ENCODE data around the gene COG5. TPM values are rescaled to one million over a fixed set of nuclear protein-coding genes. Genes with fewer than 3 reads are reported as not detected.

The COG5 gene
- total and polyA plus RNA-seq, 4 donors = 4.1 to 27.1 (median 8.4) TPM

DNA sequence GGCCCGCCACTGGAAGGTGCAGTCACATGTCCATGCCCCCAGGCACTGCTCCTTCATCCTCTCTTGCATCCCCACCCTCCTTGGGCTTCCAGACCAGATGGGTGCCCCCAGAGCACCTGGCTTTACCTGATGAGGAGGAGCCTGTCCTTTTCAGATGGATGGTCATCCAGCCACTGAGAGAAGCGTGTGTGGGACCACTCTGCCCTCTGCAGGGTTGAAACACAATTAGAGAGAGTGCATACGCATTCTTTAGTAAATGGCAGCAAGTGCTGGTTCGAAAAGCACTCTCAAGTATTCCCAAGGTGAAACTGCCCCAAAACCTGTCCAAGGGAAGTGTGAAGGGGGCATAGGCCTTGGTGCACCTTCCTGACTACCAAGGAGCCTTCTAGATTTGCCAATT is 353.3 kb downstream of the COG5 start (continued):
- TF ChIP-seq, protein P1, sequence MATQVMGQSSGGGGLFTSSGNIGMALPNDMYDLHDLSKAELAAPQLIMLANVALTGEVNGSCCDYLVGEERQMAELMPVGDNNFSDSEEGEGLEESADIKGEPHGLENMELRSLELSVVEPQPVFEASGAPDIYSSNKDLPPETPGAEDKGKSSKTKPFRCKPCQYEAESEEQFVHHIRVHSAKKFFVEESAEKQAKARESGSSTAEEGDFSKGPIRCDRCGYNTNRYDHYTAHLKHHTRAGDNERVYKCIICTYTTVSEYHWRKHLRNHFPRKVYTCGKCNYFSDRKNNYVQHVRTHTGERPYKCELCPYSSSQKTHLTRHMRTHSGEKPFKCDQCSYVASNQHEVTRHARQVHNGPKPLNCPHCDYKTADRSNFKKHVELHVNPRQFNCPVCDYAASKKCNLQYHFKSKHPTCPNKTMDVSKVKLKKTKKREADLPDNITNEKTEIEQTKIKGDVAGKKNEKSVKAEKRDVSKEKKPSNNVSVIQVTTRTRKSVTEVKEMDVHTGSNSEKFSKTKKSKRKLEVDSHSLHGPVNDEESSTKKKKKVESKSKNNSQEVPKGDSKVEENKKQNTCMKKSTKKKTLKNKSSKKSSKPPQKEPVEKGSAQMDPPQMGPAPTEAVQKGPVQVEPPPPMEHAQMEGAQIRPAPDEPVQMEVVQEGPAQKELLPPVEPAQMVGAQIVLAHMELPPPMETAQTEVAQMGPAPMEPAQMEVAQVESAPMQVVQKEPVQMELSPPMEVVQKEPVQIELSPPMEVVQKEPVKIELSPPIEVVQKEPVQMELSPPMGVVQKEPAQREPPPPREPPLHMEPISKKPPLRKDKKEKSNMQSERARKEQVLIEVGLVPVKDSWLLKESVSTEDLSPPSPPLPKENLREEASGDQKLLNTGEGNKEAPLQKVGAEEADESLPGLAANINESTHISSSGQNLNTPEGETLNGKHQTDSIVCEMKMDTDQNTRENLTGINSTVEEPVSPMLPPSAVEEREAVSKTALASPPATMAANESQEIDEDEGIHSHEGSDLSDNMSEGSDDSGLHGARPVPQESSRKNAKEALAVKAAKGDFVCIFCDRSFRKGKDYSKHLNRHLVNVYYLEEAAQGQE (IDR thresholded peaks at IDR 0.05) = no peak
- no peak for TF ChIP-seq YY1 (IDR thresholded peaks at IDR 0.05)
- no peak for TF ChIP-seq JUND (IDR thresholded peaks at IDR 0.05)
- no peak for TF ChIP-seq GABPA (IDR thresholded peaks at IDR 0.05 in 1 of 2, conservative IDR thresholded peaks at IDR 0.05 in 1 of 2)
- no peak for TF ChIP-seq FOXA1 (IDR thresholded peaks at IDR 0.05)
- no peak for TF ChIP-seq HNF4G (IDR thresholded peaks at IDR 0.05)

DNA sequence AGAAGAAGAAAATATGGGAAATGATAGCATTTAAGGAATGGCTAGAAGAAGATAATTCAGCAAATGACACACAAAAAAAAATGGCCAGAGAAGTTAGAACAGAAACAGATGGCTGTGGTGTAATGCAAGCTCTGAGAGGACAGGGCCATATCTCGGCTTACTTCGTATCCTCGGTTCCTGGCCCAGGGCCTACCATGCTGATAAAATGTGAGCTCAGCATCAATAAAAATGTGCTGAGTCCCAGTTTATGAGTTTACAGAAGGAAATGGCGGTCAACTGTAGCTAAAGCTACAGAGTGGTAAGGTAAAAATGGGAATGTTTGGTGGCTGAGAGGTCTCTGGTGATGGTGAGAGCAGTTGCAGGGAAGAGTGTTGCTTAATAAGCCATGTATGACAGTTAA is 354.2 kb downstream of the COG5 start:
- H3K9ac ChIP-seq (ENCODE audit: low read depth in 1 of 2, low read length in 2 of 2) = no peak overlapping the region
- TF ChIP-seq, protein P2, sequence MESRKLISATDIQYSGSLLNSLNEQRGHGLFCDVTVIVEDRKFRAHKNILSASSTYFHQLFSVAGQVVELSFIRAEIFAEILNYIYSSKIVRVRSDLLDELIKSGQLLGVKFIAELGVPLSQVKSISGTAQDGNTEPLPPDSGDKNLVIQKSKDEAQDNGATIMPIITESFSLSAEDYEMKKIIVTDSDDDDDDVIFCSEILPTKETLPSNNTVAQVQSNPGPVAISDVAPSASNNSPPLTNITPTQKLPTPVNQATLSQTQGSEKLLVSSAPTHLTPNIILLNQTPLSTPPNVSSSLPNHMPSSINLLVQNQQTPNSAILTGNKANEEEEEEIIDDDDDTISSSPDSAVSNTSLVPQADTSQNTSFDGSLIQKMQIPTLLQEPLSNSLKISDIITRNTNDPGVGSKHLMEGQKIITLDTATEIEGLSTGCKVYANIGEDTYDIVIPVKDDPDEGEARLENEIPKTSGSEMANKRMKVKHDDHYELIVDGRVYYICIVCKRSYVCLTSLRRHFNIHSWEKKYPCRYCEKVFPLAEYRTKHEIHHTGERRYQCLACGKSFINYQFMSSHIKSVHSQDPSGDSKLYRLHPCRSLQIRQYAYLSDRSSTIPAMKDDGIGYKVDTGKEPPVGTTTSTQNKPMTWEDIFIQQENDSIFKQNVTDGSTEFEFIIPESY (IDR thresholded peaks at IDR 0.05) = no peak
- TF ChIP-seq RXRA (IDR thresholded peaks at IDR 0.05) = no peak
- no peak for TF ChIP-seq TAF1 (conservative IDR thresholded peaks at IDR 0.05)
- TF ChIP-seq SP1 (IDR thresholded peaks at IDR 0.05) = no peak
- TF ChIP-seq, protein P3, sequence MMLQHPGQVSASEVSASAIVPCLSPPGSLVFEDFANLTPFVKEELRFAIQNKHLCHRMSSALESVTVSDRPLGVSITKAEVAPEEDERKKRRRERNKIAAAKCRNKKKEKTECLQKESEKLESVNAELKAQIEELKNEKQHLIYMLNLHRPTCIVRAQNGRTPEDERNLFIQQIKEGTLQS (IDR thresholded peaks at IDR 0.05) = no peak
- TF ChIP-seq FOXA2 (IDR thresholded peaks at IDR 0.05) = no peak
- TF ChIP-seq, protein P4, sequence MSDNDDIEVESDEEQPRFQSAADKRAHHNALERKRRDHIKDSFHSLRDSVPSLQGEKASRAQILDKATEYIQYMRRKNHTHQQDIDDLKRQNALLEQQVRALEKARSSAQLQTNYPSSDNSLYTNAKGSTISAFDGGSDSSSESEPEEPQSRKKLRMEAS (IDR thresholded peaks at IDR 0.05) = no peak
- TF ChIP-seq JUND (IDR thresholded peaks at IDR 0.05) = no peak
- no peak for TF ChIP-seq NR2F2 (IDR thresholded peaks at IDR 0.05)
- TF ChIP-seq, protein P1 (IDR thresholded peaks at IDR 0.05) = no peak
- TF ChIP-seq, protein P5, sequence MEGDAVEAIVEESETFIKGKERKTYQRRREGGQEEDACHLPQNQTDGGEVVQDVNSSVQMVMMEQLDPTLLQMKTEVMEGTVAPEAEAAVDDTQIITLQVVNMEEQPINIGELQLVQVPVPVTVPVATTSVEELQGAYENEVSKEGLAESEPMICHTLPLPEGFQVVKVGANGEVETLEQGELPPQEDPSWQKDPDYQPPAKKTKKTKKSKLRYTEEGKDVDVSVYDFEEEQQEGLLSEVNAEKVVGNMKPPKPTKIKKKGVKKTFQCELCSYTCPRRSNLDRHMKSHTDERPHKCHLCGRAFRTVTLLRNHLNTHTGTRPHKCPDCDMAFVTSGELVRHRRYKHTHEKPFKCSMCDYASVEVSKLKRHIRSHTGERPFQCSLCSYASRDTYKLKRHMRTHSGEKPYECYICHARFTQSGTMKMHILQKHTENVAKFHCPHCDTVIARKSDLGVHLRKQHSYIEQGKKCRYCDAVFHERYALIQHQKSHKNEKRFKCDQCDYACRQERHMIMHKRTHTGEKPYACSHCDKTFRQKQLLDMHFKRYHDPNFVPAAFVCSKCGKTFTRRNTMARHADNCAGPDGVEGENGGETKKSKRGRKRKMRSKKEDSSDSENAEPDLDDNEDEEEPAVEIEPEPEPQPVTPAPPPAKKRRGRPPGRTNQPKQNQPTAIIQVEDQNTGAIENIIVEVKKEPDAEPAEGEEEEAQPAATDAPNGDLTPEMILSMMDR (IDR thresholded peaks at IDR 0.05; ENCODE audit: low read depth, low read length, missing input control) = no peak
- TF ChIP-seq GABPA (IDR thresholded peaks at IDR 0.05 in 1 of 2, conservative IDR thresholded peaks at IDR 0.05 in 1 of 2) = no peak
- TF ChIP-seq FOXA1 (IDR thresholded peaks at IDR 0.05) = no peak
- TF ChIP-seq RAD21 (IDR thresholded peaks at IDR 0.05) = no peak
- no peak for TF ChIP-seq HNF4A (conservative IDR thresholded peaks at IDR 0.05)
- TF ChIP-seq YY1 (IDR thresholded peaks at IDR 0.05) = no peak
- no peak for TF ChIP-seq EGR1 (IDR thresholded peaks at IDR 0.05; ENCODE audit: low read depth in 2 of 2)
- no peak for TF ChIP-seq HNF4G (IDR thresholded peaks at IDR 0.05)
- whole genome bisulfite sequencing = 86% methylated on average over 4 of the region's 4 CpGs
- H3K9me3 ChIP-seq (ENCODE audit: control insufficient read depth in 4 of 4, low read length in 3 of 4) = no peaks in the 10 kb centered on the region
- no peak overlapping the region for H3K27ac ChIP-seq (ENCODE audit: low read depth in 1 of 2, low read length in 2 of 2)
- H3K4me1 ChIP-seq (ENCODE audit: control insufficient read depth in 4 of 4, insufficient read depth in 4 of 4, low read length in 3 of 4) = no peaks in the 10 kb centered on the region
- DNase-seq (ENCODE audit: low spot score) = no peak
- peaks cover 4 to 22% (median 12%) of the 10 kb centered on the region in 4 donors for H3K36me3 ChIP-seq (ENCODE audit: control insufficient read depth in 4 of 4, insufficient read depth in 3 of 4, low read depth in 1 of 4, low read length in 3 of 4)
- H3K27me3 ChIP-seq (ENCODE audit: control insufficient read depth in 4 of 4, insufficient read depth in 4 of 4, low read length in 3 of 4) = no peaks in the 10 kb centered on the region
- no peak overlapping the region for H3K4me3 ChIP-seq (ENCODE audit: low read depth in 1 of 3, low read length in 3 of 3)
